T-cell (primary cell): Measurements from ENCODE around the gene CFAP119. TPM values are rescaled to one million over a fixed set of nuclear protein-coding genes. Genes with fewer than 3 reads are reported as not detected.
A peak's percentile ranks its signal among the peaks of the same experiment; 100 is the strongest.

Experiments used
- ATAC-seq, 4 experiments: fragments of 200-7000 bp in 3 of 4; fragments of 150-1000 bp in 1 of 4; cut with Tn5 transposase; replicated peaks in 1 of 4; 1 replicate in 3 of 4; 2 replicates in 1 of 4; pipeline ENCODE4 v1.10.0; 2021; ENCODE audit warnings: moderate library complexity in 3 of 4, mild to moderate bottlenecking in 2 of 4, moderate number of reproducible peaks in 1 of 4
- CTCF ChIA-PET, 2 donors: fragments of 300-600 bp; sonication (Branson Sonifier 250); formaldehyde crosslinking; loops; one replicate each; lab custom pipeline; 2022; ENCODE audit warnings: antibody characterized with exemption in 2 of 2; lab: Charles Lee
- POLR2A ChIA-PET, 2 donors: fragments of 300-600 bp; sonication (Branson Sonifier 250); formaldehyde crosslinking; loops; one replicate each; lab custom pipeline; 2022; ENCODE audit warnings: antibody characterized with exemption in 2 of 2; lab: Charles Lee
- DNase-seq, 35 experiments: peaks; one replicate each; pipeline versions ENCODE4 v3.0.0 to v3.0.0-alpha.2; 2013 to 2023
- H3K27ac ChIP-seq: one replicate; pipeline ENCODE4 v1.5.1; 2013; ENCODE audit warnings: low read length
- H3K27me3 ChIP-seq, 2 experiments: replicated peaks in 1 of 2; 1 replicate in 1 of 2; 2 replicates in 1 of 2; pipeline versions ENCODE4 v1.6.1 to v1.7.0; 2013; ENCODE audit warnings: low read length in 1 of 2, mixed read lengths in 1 of 2; ENCODE audit not compliant: control insufficient read depth in 2 of 2, insufficient read depth in 2 of 2; ENCODE audit errors: extremely low read depth in 1 of 2
- H3K36me3 ChIP-seq, 2 donors: 1 replicate in 1 of 2; 2 replicates in 1 of 2; pipeline versions ENCODE4 v1.6.1 to v1.7.0; 2013; ENCODE audit warnings: low read length in 1 of 2; ENCODE audit not compliant: control insufficient read depth in 2 of 2, insufficient read depth in 1 of 2; ENCODE audit errors: extremely low read depth in 1 of 2
- H3K4me1 ChIP-seq, 2 experiments: 1 replicate in 1 of 2; 2 replicates in 1 of 2; pipeline versions ENCODE4 v1.6.1 to v1.7.0; 2013; ENCODE audit warnings: low read length in 2 of 2, mixed read lengths in 1 of 2; ENCODE audit not compliant: insufficient read depth in 2 of 2, control insufficient read depth in 1 of 2; ENCODE audit errors: extremely low read depth in 1 of 2
- H3K4me3 ChIP-seq, 2 donors: 1 replicate in 1 of 2; 2 replicates in 1 of 2; pipeline versions ENCODE4 v1.5.1 to v1.7.0; 2013; ENCODE audit warnings: mild to moderate bottlenecking in 2 of 2, low read length in 1 of 2, moderate library complexity in 1 of 2; ENCODE audit not compliant: control insufficient read depth in 1 of 2; ENCODE audit errors: extremely low read depth in 1 of 2
- H3K9me3 ChIP-seq: 2 replicates; pipeline ENCODE4 v1.7.0; 2013
- H3K27ac Mint-ChIP-seq, 2 donors: one replicate each; pipeline ENCODE4 v1.8.0; 2020 to 2021; ENCODE audit warnings: mild to moderate bottlenecking in 2 of 2, mixed read lengths in 2 of 2
- H3K27me3 Mint-ChIP-seq, 2 donors: one replicate each; pipeline ENCODE4 v1.8.0; 2021 to 2022; ENCODE audit warnings: mixed read lengths in 2 of 2
- H3K36me3 Mint-ChIP-seq: one replicate; pipeline ENCODE4 v1.8.0; 2021; ENCODE audit warnings: mixed read lengths
- H3K4me1 Mint-ChIP-seq, 3 donors: one replicate each; pipeline ENCODE4 v1.8.0; 2020 to 2022; ENCODE audit warnings: mixed read lengths in 3 of 3, mild to moderate bottlenecking in 1 of 3
- H3K4me3 Mint-ChIP-seq, 3 donors: one replicate each; pipeline ENCODE4 v1.8.0; 2020 to 2022; ENCODE audit warnings: mild to moderate bottlenecking in 3 of 3, mixed read lengths in 3 of 3, moderate library complexity in 3 of 3
- H3K9me3 Mint-ChIP-seq, 3 donors: one replicate each; pipeline ENCODE4 v1.8.0; 2020 to 2022; ENCODE audit warnings: mixed read lengths in 3 of 3
- WGBS: methylation state at CpG from one replicate; pipeline ENCODE4 v1.1.5; 2013; ENCODE audit warnings: missing lambda C conversion rate; ENCODE audit not compliant: insufficient coverage; 5-methylcytosine and 5-hydroxymethylcytosine counted together
- total RNA-seq, 35 experiments: library from RNA in 6 of 35; stranded (reverse) in 6 of 35; fragments of 120-200 nt in 1 of 35; gene quantifications; one replicate each; pipeline versions ENCODE4 v1.2.1 to v1.2.4 and lab custom pipeline; 2013 to 2026

The CFAP119 gene
- total RNA-seq, 5 donors from 2014 or later (not counting 1 experiment from before 2014, with no cell fraction given), result 1.3 to 3.1 (median 2.7) TPM

DNA sequence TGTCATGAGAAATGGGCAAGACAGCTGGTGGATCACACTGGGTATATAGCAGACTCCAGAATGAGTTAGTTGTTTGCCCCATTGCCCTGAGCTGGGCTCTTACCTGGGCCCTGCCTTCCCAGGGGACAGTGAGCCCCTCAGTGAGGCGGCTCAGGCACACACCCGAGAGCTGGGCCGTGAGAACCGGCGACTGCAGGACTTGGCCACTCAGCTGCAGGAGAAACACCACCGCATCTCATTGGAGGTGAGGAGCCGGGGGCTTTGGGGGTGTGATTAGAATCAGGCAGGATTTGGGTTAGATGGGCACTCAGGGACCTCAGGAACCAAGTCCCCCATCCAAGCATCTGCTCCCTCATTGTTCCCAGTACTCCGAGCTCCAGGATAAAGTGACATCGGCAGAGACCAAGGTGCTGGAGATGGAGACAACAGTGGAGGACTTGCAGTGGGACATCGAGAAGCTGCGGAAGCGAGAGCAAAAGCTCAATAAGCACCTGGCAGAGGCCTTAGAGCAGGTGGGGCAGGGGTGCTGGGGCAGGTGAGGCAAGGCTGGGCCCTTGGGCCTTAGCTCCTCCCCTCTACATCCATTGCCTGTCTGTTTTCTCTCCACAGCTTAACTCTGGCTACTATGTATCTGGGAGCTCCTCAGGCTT lies 3.1 kb upstream of the CFAP119 start:
- Mint-ChIP-seq H3K27me3 (no peaks in the 10 kb centered on the region), H3K4me1 (peaks cover 28 to 43% (median 37%) of the 10 kb centered on the region in 3 donors), H3K27ac (no peak overlapping the region), H3K36me3 (peaks cover 34% of the 10 kb centered on the region), H3K9me3 (no peaks in the 10 kb centered on the region), H3K4me3 (no peak overlapping the region)
- Histone ChIP-seq H3K27me3 (no peaks in the 10 kb centered on the region), H3K36me3 (peaks cover 16 to 68% of the 10 kb centered on the region in 2 donors), H3K9me3 (no peaks in the 10 kb centered on the region), H3K27ac (no peak overlapping the region), H3K4me3 (no peak overlapping the region), H3K4me1 (peaks cover 10 to 67% of the 10 kb centered on the region in 2 experiments)
- ATAC-seq (no peak), DNase-seq (no peak)
- ChIA-PET CTCF (no interaction called here), POLR2A (interaction anchor here (0.5 kb wide), 2 partner anchors 46 to 213 kb away, joined by 3 to 6 read pairs; no protein-coding TSS in a partner anchor)
- WGBS, result 95% methylated on average over 8 of the region's 12 CpGs

DNA sequence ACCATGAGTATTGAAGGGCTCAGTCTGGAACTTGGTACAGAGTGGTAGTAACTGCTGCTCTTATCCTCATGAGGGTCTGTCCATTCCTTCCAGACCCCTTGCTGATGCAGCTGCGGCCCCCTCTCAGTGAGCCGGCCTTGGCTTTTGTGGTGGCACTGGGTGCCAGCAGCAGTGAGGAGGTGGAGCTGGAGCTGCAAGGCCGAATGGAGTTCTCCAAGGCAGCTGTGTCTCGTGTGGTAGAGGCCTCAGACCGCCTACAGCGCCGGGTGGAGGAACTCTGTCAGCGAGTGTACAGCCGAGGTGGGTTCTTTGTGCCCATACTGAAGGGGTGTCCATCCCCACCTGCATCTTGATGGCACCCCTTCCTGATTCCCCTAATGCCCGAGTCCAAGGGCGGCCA lies 2.2 kb upstream of the CFAP119 start:
- 97% methylated on average over 10 of the region's 11 CpGs for WGBS
- CTCF ChIA-PET, result no interaction called here
- H3K9me3 Mint-ChIP-seq, result no peaks in the 10 kb centered on the region
- no peaks in the 10 kb centered on the region for H3K27me3 Mint-ChIP-seq
- H3K4me3 Mint-ChIP-seq, result peak overlapping the region; percentile 93 to 96 (median 96)
- POLR2A ChIA-PET, result no interaction called here
- Histone ChIP-seq H3K27me3 (no peaks in the 10 kb centered on the region), H3K9me3 (no peaks in the 10 kb centered on the region), H3K4me1 (peaks cover 10 to 67% of the 10 kb centered on the region in 2 experiments), H3K27ac (no peak overlapping the region), H3K36me3 (peaks cover 13 to 60% of the 10 kb centered on the region in 2 donors), H3K4me3 (no peak overlapping the region)
- ATAC-seq, result no peak
- peak overlapping the region in 1 of 2 donors; percentile 4 for H3K27ac Mint-ChIP-seq
- DNase-seq, result no peak
- H3K36me3 Mint-ChIP-seq, result peaks cover 32% of the 10 kb centered on the region
- peaks cover 28 to 43% (median 37%) of the 10 kb centered on the region in 3 donors for H3K4me1 Mint-ChIP-seq

DNA sequence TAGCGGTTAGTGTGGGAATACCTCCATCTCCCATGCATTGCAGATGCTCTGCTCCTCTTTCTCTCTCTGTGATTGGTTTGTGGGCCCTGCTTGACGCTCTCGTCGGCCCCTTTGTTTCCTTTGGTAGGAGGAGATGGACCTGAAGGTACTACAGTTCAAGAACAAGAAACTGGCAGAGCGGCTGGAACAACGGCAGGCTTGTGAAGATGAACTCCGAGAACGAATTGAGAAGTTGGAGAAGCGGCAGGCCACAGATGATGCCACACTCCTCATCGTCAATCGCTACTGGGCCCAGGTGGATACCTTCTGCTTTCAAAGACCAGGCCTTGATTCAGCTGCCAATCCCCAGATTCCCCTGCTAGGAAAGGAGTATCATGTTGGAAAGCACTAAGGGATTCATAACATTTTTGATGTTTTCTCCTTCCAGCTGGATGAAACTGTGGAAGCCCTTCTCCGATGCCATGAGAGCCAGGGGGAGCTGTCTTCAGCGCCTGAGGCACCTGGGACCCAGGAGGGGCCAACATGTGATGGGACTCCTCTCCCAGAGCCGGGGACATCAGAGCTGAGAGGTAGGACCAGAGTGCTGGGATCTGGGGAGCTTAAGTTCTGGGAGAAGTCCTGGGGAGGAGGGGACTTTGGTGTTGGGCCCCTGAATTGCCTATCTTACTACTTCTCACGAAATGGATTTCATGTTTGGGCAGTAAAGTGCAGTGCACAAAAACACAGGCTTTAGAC lies 1.3 kb upstream of the CFAP119 start:
- H3K27ac Mint-ChIP-seq, result peak overlapping the region; percentile 89 to 90
- 91% methylated on average over 10 of the region's 15 CpGs for WGBS
- Histone ChIP-seq H3K27me3 (no peaks in the 10 kb centered on the region), H3K4me1 (peaks cover 10 to 58% of the 10 kb centered on the region in 2 experiments), H3K36me3 (peaks cover 6 to 50% of the 10 kb centered on the region in 2 donors), H3K27ac (peak overlapping the region; percentile 70), H3K9me3 (no peaks in the 10 kb centered on the region), H3K4me3 (peak overlapping the region; percentile 84 to 85)
- CTCF ChIA-PET, result no interaction called here
- peaks cover 25% of the 10 kb centered on the region for H3K36me3 Mint-ChIP-seq
- H3K9me3 Mint-ChIP-seq, result no peaks in the 10 kb centered on the region
- H3K4me1 Mint-ChIP-seq, result peaks cover 28 to 43% (median 37%) of the 10 kb centered on the region in 3 donors
- H3K27me3 Mint-ChIP-seq, result no peaks in the 10 kb centered on the region
- DNase-seq (no peak), ATAC-seq (no peak)
- POLR2A ChIA-PET, result interaction anchor here in 1 of 2 donors (0.5 to 0.6 kb wide), 3 partner anchors 26 to 305 kb away, joined by 3 to 6 read pairs (median 6); no protein-coding TSS in a partner anchor
- H3K4me3 Mint-ChIP-seq, result peak overlapping the region; percentile 93 to 96 (median 96)

DNA sequence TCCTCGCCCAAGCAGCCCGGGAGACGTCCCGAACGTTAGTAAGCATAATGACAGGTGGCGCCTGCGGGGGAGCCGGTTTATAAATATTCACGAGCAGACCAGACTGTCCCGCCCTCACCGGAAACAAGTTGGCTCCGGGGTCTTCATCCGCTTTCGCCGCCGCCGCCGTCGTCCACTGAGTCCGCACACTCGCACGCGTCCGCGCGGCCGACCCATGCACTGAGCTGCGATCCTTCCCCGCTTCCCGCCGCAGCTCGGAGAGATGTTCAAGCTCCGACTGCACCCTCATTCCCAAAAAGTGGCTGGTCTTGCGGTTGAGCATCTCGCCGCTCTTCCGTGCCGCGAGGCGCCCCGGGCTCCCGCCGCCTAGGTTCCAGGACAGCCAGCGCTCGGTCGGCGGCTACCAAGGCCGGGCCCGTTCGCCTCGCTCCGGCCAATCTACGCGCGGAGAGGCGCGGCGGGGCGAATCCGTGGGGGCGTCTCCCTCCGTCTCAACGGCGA lies 385 bp downstream of the CFAP119 start:
- ChIA-PET CTCF (no interaction called here), POLR2A (interaction anchor here in 1 of 2 donors (0.8 kb wide), 1 partner anchor 36 kb away, joined by 5 read pairs; no protein-coding TSS in a partner anchor)
- H3K9me3 ChIP-seq, result no peaks in the 10 kb centered on the region
- ATAC-seq (peak; percentile 25 to 41 (median 32)), DNase-seq (peak in 11 of 35 experiments; percentile 13 to 51 (median 21))
- H3K4me1 ChIP-seq, result peaks cover 10 to 42% of the 10 kb centered on the region in 2 experiments
- H3K4me3 Mint-ChIP-seq, result peak overlapping the region; percentile 93 to 96 (median 96)
- no peaks in the 10 kb centered on the region for H3K27me3 ChIP-seq
- peaks cover 9 to 41% of the 10 kb centered on the region in 2 donors for H3K36me3 ChIP-seq
- no peaks in the 10 kb centered on the region for H3K9me3 Mint-ChIP-seq
- peak overlapping the region; percentile 84 to 85 for H3K4me3 ChIP-seq
- H3K27ac Mint-ChIP-seq, result peak overlapping the region; percentile 89 to 90
- peaks cover 20% of the 10 kb centered on the region for H3K36me3 Mint-ChIP-seq
- 1% methylated on average over 55 of the region's 64 CpGs for WGBS
- H3K27me3 Mint-ChIP-seq, result no peaks in the 10 kb centered on the region
- H3K4me1 Mint-ChIP-seq, result peaks cover 28 to 37% (median 35%) of the 10 kb centered on the region in 3 donors
- peak overlapping the region; percentile 70 for H3K27ac ChIP-seq

DNA sequence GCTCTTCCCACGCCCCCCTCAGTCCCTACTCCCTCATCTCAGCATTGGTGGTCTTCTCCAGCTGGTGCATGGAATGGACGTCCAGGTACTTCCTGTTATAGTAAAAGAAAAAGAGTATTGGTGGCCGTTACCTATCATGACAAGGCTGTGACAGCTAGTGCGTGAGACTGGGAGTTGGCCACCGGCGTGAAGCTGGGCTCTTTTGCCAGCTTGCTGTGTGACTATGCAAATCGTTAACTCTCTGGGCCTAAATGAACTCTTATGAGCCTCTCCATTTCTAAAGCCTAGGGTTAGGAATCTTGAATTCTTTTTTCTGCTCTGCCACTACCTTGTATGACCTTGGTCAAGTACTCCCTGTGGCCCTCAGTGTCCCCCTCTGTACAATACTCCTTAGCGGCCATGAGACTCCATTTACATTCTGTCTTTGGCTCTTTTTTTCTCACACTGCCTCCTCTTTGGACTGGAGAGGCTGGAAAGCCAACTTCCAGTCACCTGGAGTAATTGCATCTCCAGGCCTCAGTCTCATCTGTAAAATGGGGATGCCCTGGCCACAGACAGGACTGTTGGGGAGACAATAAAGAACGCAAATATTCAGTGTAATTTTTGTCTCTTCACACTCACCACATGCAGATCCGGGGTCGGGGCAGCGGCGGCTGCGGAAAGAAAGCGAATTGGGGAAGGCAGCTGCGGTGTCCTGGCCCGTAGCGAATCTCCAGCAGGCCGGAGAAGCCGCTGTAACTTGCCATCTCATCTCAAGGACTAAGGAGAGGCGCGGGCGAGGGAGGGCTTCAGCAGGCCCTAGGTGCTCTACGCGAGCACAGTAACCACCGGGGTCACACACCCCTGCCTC lies 1.1 kb downstream of the CFAP119 start:
- POLR2A ChIA-PET, result interaction anchor here in 1 of 2 donors (0.8 kb wide), 1 partner anchor 36 kb away, joined by 5 read pairs; no protein-coding TSS in a partner anchor
- peak overlapping the region; percentile 32 to 89 for H3K27ac Mint-ChIP-seq
- WGBS, result 28% methylated on average over 24 of the region's 26 CpGs
- Histone ChIP-seq H3K36me3 (peaks cover 11 to 41% of the 10 kb centered on the region in 2 donors), H3K27me3 (no peaks in the 10 kb centered on the region), H3K9me3 (no peaks in the 10 kb centered on the region), H3K4me3 (peak overlapping the region; percentile 84 to 85), H3K27ac (no peak overlapping the region), H3K4me1 (peaks cover 10 to 37% of the 10 kb centered on the region in 2 experiments)
- no peak for DNase-seq
- no peaks in the 10 kb centered on the region for H3K9me3 Mint-ChIP-seq
- H3K27me3 Mint-ChIP-seq, result no peaks in the 10 kb centered on the region
- H3K4me1 Mint-ChIP-seq, result peaks cover 28 to 37% (median 35%) of the 10 kb centered on the region in 3 donors
- no peak for ATAC-seq
- CTCF ChIA-PET, result no interaction called here
- peak overlapping the region; percentile 93 to 96 (median 96) for H3K4me3 Mint-ChIP-seq
- peaks cover 23% of the 10 kb centered on the region for H3K36me3 Mint-ChIP-seq
